Spleen (tissue), 11 donors: Measurements from ENCODE around the gene ALKBH7. TPM values are rescaled to one million over a fixed set of nuclear protein-coding genes. Genes with fewer than 3 reads are reported as not detected.

Experiments used
- DNase-seq: peaks from one replicate; pipeline ENCODE4 v3.0.0-alpha.2; 2020
- H3K27ac ChIP-seq, 8 donors: fragments of 200-600 bp; sonication (generic) in 7 of 8; 1 replicate in 4 of 8; 2 replicates in 4 of 8; pipeline versions ENCODE4 v1.5.0 to v1.8.0; 2016 to 2021; ENCODE audit warnings: inconsistent platforms in 4 of 8, mild to moderate bottlenecking in 4 of 8, moderate library complexity in 1 of 8
- H3K27me3 ChIP-seq, 7 donors: fragments of 200-600 bp; sonication (generic) in 6 of 7; replicated peaks in 1 of 7; 1 replicate in 4 of 7; 2 replicates in 3 of 7; pipeline versions ENCODE4 v1.5.0 to v1.8.0; 2016 to 2021; ENCODE audit warnings: inconsistent platforms in 3 of 7, mild to moderate bottlenecking in 1 of 7
- H3K36me3 ChIP-seq, 6 donors: fragments of 200-600 bp; sonication (generic) in 5 of 6; 1 replicate in 4 of 6; 2 replicates in 2 of 6; pipeline versions ENCODE4 v1.5.0 to v1.8.0; 2016 to 2021; ENCODE audit warnings: inconsistent platforms in 2 of 6
- H3K4me1 ChIP-seq, 6 donors: fragments of 200-600 bp; sonication (generic) in 5 of 6; 1 replicate in 3 of 6; 2 replicates in 3 of 6; pipeline versions ENCODE4 v1.5.0 to v1.8.0; 2016 to 2021; ENCODE audit warnings: inconsistent platforms in 3 of 6
- H3K4me3 ChIP-seq, 8 donors: fragments of 200-600 bp; sonication (generic) in 7 of 8; 1 replicate in 4 of 8; 2 replicates in 4 of 8; pipeline versions ENCODE4 v1.5.0 to v1.8.0; 2016 to 2021; ENCODE audit warnings: inconsistent platforms in 4 of 8, mild to moderate bottlenecking in 4 of 8, moderate library complexity in 2 of 8
- H3K9me3 ChIP-seq, 8 donors: fragments of 200-600 bp; sonication (generic) in 7 of 8; 1 replicate in 4 of 8; 2 replicates in 4 of 8; pipeline versions ENCODE4 v1.5.0 to v1.8.0; 2016 to 2021; ENCODE audit warnings: inconsistent platforms in 4 of 8
- CTCF ChIP-seq, 11 experiments: fragments of 200-600 bp in 7 of 11; fragments of 450-650 bp in 4 of 11; sonication (generic) in 4 of 11; IDR thresholded peaks in 8 of 11; conservative IDR thresholded peaks in 3 of 11; 1 replicate in 7 of 11; 2 replicates in 4 of 11; pipeline versions ENCODE4 v1.4.0 to v1.8.0; 2016 to 2021; ENCODE audit warnings: antibody characterized with exemption in 11 of 11, inconsistent platforms in 4 of 11, mild to moderate bottlenecking in 1 of 11
- POLR2A ChIP-seq, 3 donors: fragments of 450-650 bp; IDR thresholded peaks; one replicate each; pipeline ENCODE4 v1.5.1; 2017; ENCODE audit warnings: antibody characterized with exemption in 3 of 3, mild to moderate bottlenecking in 1 of 3
- POLR2AphosphoS5 ChIP-seq, 3 donors: sonication (generic); formaldehyde crosslinking; IDR thresholded peaks; one replicate each; pipeline ENCODE4 v1.5.1; 2017; ENCODE audit warnings: antibody characterized with exemption in 3 of 3
- WGBS, 5 donors: extraction: QIAGEN DNeasy Blood & Tissue Kit in 3 of 5; methylation state at CpG; one replicate each; pipeline versions ENCODE4 v1.1.5 to v1.1.7; 2013 to 2018; 5-methylcytosine and 5-hydroxymethylcytosine counted together
- intact Hi-C: fragments of 100-400 bp; cut with DNase I; formaldehyde crosslinking; loops from one replicate; pipeline ENCODE4 v1.15.0; 2023; ENCODE audit warnings: low total_unique reads
- polyA plus RNA-seq, 3 donors: library from polyadenylated mRNA; stranded (reverse); fragments of 200-250 nt; gene quantifications; one replicate each; pipeline ENCODE4 v1.2.1, GENCODE V29; 2013
- total RNA-seq, 7 donors: library from RNA; depleted of rRNA in 3 of 7; stranded (reverse); fragments of >200 nt in 3 of 7; fragmentation: NEBNext Ultra II Directional in 4 of 7; extraction: Animal tissue kit (Norgen Biotek cat#: 25700) in 4 of 7; gene quantifications; one replicate each; pipeline versions ENCODE4 v1.1.0 to v1.2.1, GENCODE V29; 2016 to 2021
- donor health status: healthy with polysubstance abuse.
- donor health status: DM: no; HTN: no; CAD: no; lungs with moderate emphysema.
- donor health status: DM: no; HTN: no; CAD: no.
- donor health status: Bipolar disorder and iron deficiency.
- donor health status: healthy.
- donor health status: DM: no; HTN: no; CAD: no.
- donor health status: DM: yes; HTN: yes; CAD: no.

The ALKBH7 gene
- total and polyA plus RNA-seq, 10 donors, result 35.5 to 80.3 (median 44.5) TPM

GRCh38 chr19:6417713-6418561 lies 45.3 kb downstream of the ALKBH7 start:
- DNase-seq, result no peak
- Histone ChIP-seq H3K27ac (no peak overlapping the region), H3K4me1 (peaks cover 4 to 40% (median 17%) of the 10 kb centered on the region in 6 donors), H3K9me3 (no peaks in the 10 kb centered on the region), H3K27me3 (no peaks in the 10 kb centered on the region), H3K36me3 (peaks cover 3 to 94% (median 80%) of the 10 kb centered on the region in 6 donors), H3K4me3 (no peak overlapping the region)
- TF ChIP-seq POLR2AphosphoS5 (IDR thresholded peaks at IDR 0.05), result peak in 1 of 3 donors; percentile 64
- TF ChIP-seq POLR2A (IDR thresholded peaks at IDR 0.05), result no peak
- TF ChIP-seq CTCF (IDR thresholded peaks at IDR 0.05 in 8 of 11, conservative IDR thresholded peaks at IDR 0.05 in 3 of 11), result peak in 1 of 11 experiments; percentile 41
- intact Hi-C loops, result no loop called here
- 75 to 88% (median 86%) methylated on average over 32 to 33 of the region's 33 CpGs for WGBS, 5 donors

GRCh38 chr19:6418562-6418932 lies 46.0 kb downstream of the ALKBH7 start:
- intact Hi-C loops, result no loop called here
- TF ChIP-seq POLR2AphosphoS5 (IDR thresholded peaks at IDR 0.05) (peak in 1 of 3 donors; percentile 37), POLR2A (IDR thresholded peaks at IDR 0.05) (no peak), CTCF (IDR thresholded peaks at IDR 0.05 in 8 of 11, conservative IDR thresholded peaks at IDR 0.05 in 3 of 11) (no peak)
- H3K27me3 ChIP-seq, result no peaks in the 10 kb centered on the region
- H3K27ac ChIP-seq, result no peak overlapping the region
- no peak for DNase-seq
- 92 to 95% (median 94%) methylated on average over 17 to 19 of the region's 19 CpGs for WGBS, 5 donors
- no peaks in the 10 kb centered on the region for H3K9me3 ChIP-seq
- no peak overlapping the region for H3K4me3 ChIP-seq
- peaks cover 3 to 88% (median 79%) of the 10 kb centered on the region in 6 donors for H3K36me3 ChIP-seq
- peaks cover 10 to 46% (median 23%) of the 10 kb centered on the region in 6 donors for H3K4me1 ChIP-seq

GRCh38 chr19:6421075-6422014 lies 48.8 kb downstream of the ALKBH7 start:
- Histone ChIP-seq H3K27me3 (no peaks in the 10 kb centered on the region), H3K4me1 (peaks cover 12 to 57% (median 34%) of the 10 kb centered on the region in 6 donors), H3K4me3 (no peak overlapping the region), H3K36me3 (peaks cover 0 to 60% (median 52%) of the 10 kb centered on the region in 6 donors), H3K27ac (no peak overlapping the region), H3K9me3 (no peaks in the 10 kb centered on the region)
- WGBS, 5 donors, result 85 to 90% (median 88%) methylated on average over 14 to 20 of the region's 20 CpGs
- no peak for DNase-seq
- TF ChIP-seq POLR2A (IDR thresholded peaks at IDR 0.05), result no peak
- no peak for TF ChIP-seq POLR2AphosphoS5 (IDR thresholded peaks at IDR 0.05)
- no peak for TF ChIP-seq CTCF (IDR thresholded peaks at IDR 0.05 in 8 of 11, conservative IDR thresholded peaks at IDR 0.05 in 3 of 11)
- intact Hi-C loops, result no loop called here
